Epithelial cell of esophagus (primary cell): Measurements from ENCODE around the gene IL9R.

Experiments
- DNase-seq: peaks from one replicate; pipeline ENCODE4 v3.0.0; 2010; ENCODE audit warnings: low read depth
- H3K4me3 ChIP-seq: 2 replicates; pipeline ENCODE4 v1.5.1; 2011; ENCODE audit warnings: mild to moderate bottlenecking, low read length, control low read depth
- TF ChIP-seq, protein P1 (sequence below): IDR thresholded peaks from 2 replicates; pipeline ENCODE4 v1.5.1; 2011; ENCODE audit warnings: low read depth, mild to moderate bottlenecking, low read length, control low read depth, inconsistent platforms; ENCODE audit not compliant: insufficient read depth; ENCODE audit errors: missing control alignments

The IL9R gene, protein sequence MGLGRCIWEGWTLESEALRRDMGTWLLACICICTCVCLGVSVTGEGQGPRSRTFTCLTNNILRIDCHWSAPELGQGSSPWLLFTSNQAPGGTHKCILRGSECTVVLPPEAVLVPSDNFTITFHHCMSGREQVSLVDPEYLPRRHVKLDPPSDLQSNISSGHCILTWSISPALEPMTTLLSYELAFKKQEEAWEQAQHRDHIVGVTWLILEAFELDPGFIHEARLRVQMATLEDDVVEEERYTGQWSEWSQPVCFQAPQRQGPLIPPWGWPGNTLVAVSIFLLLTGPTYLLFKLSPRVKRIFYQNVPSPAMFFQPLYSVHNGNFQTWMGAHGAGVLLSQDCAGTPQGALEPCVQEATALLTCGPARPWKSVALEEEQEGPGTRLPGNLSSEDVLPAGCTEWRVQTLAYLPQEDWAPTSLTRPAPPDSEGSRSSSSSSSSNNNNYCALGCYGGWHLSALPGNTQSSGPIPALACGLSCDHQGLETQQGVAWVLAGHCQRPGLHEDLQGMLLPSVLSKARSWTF

DNA sequence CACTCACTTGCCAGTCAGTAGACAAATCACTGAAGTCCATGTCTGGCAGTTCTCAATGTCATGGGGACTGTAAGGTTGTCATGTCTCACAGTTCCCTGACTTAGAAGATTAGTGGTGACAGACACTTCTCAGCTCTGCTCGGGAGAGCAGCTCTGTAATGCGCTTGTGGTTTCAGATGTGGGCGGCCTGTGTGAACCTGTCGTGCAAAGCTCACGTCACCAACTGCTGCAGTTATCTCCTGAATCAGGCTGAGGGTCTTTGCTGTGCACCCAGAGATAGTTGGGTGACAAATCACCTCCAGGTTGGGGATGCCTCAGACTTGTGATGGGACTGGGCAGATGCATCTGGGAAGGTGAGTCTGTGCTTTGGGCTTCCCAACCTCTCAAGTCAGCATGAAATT lies at the start of gene IL9R:
IL9R (plus strand) TSS at position 261 of the 400 bp plus-strand sequence; CDS start at position 325, 64 bp downstream.
- DNase-seq, result no peak
- no peak within 1 kb of the TSS for H3K4me3 ChIP-seq
- TF ChIP-seq, protein P1, sequence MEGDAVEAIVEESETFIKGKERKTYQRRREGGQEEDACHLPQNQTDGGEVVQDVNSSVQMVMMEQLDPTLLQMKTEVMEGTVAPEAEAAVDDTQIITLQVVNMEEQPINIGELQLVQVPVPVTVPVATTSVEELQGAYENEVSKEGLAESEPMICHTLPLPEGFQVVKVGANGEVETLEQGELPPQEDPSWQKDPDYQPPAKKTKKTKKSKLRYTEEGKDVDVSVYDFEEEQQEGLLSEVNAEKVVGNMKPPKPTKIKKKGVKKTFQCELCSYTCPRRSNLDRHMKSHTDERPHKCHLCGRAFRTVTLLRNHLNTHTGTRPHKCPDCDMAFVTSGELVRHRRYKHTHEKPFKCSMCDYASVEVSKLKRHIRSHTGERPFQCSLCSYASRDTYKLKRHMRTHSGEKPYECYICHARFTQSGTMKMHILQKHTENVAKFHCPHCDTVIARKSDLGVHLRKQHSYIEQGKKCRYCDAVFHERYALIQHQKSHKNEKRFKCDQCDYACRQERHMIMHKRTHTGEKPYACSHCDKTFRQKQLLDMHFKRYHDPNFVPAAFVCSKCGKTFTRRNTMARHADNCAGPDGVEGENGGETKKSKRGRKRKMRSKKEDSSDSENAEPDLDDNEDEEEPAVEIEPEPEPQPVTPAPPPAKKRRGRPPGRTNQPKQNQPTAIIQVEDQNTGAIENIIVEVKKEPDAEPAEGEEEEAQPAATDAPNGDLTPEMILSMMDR, result no peak

GRCh38 chrX:155949098-155949497 lies 48.4 kb upstream of the IL9R start:
- no peak overlapping the region for H3K4me3 ChIP-seq
- peak; percentile 76 for DNase-seq
- TF ChIP-seq, protein P1, result no peak

- no peak overlapping the region for H3K4me3 ChIP-seq
- TF ChIP-seq, protein P1, result no peak
- DNase-seq, result no peak
These were observed 46.2 kb upstream of the IL9R start for GRCh38 chrX:155951237-155951789.

DNA sequence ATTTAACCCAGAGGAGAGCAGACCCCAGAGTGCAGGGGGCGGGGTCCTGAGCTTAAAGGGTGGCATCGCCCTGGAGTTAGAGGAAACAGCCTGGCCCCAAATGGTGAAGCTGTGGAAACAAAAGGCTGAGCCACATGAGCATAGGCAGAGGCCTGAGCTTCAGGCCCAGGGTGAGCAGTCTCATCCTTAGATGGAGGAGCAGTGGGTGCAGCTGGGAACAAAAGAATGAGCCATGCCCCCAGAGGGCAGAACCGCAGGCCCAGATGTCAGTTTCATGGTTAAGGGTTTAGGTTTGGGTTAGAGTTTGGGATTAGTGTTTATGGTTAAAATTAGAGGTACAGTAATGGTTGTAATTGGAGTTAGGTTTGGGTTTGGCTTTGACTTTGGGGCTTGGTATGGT lies 44.4 kb upstream of the IL9R start:
- DNase-seq, result no peak
- H3K4me3 ChIP-seq, result no peak overlapping the region
- TF ChIP-seq, protein P1, result no peak

DNA sequence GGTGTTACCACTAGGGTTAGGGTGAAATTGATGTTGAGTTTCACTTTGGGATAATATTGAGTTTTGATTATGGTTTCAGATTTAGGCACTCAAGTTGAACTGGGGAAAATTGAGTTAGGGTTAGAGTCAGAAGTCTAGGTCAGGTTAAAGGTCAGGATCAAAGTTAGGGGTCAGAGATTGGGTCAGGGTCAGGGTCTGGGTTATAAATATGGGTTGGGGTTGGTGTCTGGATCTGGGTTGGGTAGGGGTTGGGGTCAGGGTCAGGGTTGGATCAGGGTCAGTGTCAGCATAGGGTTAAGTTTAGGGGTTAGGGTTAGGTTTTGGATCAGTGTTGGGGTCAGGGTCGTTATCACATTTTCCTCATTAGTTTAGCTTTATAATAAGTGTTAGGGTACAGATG lies 42.7 kb upstream of the IL9R start:
- no peak overlapping the region for H3K4me3 ChIP-seq
- DNase-seq, result no peak
- TF ChIP-seq, protein P1, result no peak

- no peak overlapping the region for H3K4me3 ChIP-seq
- DNase-seq, result no peak
- TF ChIP-seq, protein P1, result no peak
These were observed 41.4 kb upstream of the IL9R start for GRCh38 chrX:155956099-155956498.
